Forelimb muscle (tissue), 1 donor: ENCODE data around the gene WDR64. TPM values are rescaled to one million over a fixed set of nuclear protein-coding genes. Genes with fewer than 3 reads are reported as not detected.

Experiments
- DNase-seq: peaks from one replicate; pipeline ENCODE4 v3.0.0-alpha.2; 2013; ENCODE audit warnings: low read depth
- polyA plus RNA-seq: library from polyadenylated mRNA; unstranded; fragments of 120-200 nt; gene quantifications from one replicate; pipeline ENCODE4 v1.2.1, GENCODE V29; 2013; ENCODE audit not compliant: insufficient read length

WDR64 gene
- 0.37 TPM for polyA plus RNA-seq

GRCh38 chr1:241652012-241652411, at the start of gene WDR64:
Gene WDR64 (plus strand): TSS chr1:241652281. CDS start chr1:241652485, 204 bp downstream.
- DNase-seq, result no peak

- DNase-seq, result no peak
Measured at GRCh38 chr1:241603731-241604245, 48.3 kb upstream of the WDR64 start.

- no peak for DNase-seq
Measured at GRCh38 chr1:241605146-241605805, 46.8 kb upstream of the WDR64 start.

GRCh38 chr1:241606544-241606943, 45.5 kb upstream of the WDR64 start:
- no peak for DNase-seq

- no peak for DNase-seq
Measured at GRCh38 chr1:241607497-241607896, 44.6 kb upstream of the WDR64 start.

- no peak for DNase-seq
Measured at GRCh38 chr1:241608379-241609033, 43.6 kb upstream of the WDR64 start.

GRCh38 chr1:241610056-241610815, 41.8 kb upstream of the WDR64 start:
- no peak for DNase-seq

GRCh38 chr1:241611063-241611462, 41.0 kb upstream of the WDR64 start:
- DNase-seq, result peak; percentile 24

GRCh38 chr1:241611736-241612135, 40.3 kb upstream of the WDR64 start:
- DNase-seq, result no peak

- no peak for DNase-seq
Measured at GRCh38 chr1:241612533-241613477, 39.3 kb upstream of the WDR64 start.

- no peak for DNase-seq
Measured at GRCh38 chr1:241614144-241614543, 37.9 kb upstream of the WDR64 start.

GRCh38 chr1:241614572-241614971, 37.5 kb upstream of the WDR64 start:
- no peak for DNase-seq

GRCh38 chr1:241615043-241615974, 36.8 kb upstream of the WDR64 start:
- DNase-seq, result no peak

- DNase-seq, result no peak
Measured at GRCh38 chr1:241617426-241617825, 34.7 kb upstream of the WDR64 start.

- no peak for DNase-seq
Measured at GRCh38 chr1:241622669-241623068, 29.4 kb upstream of the WDR64 start.

- DNase-seq, result no peak
Measured at GRCh38 chr1:241624935-241625334, 27.1 kb upstream of the WDR64 start.

GRCh38 chr1:241627453-241628259, 24.4 kb upstream of the WDR64 start:
- no peak for DNase-seq

- no peak for DNase-seq
Measured at GRCh38 chr1:241630005-241630404, 22.1 kb upstream of the WDR64 start.

GRCh38 chr1:241630476-241630875, 21.6 kb upstream of the WDR64 start:
- no peak for DNase-seq
